CD14-positive monocyte (primary cell): Measurements from ENCODE around the gene CHAC2. TPM values are rescaled to one million over a fixed set of nuclear protein-coding genes. Genes with fewer than 3 reads are reported as not detected.

Source experiments
- DNase-seq, 3 donors: peaks; one replicate each; pipeline ENCODE4 v3.0.0-alpha.2; 2011 to 2022
- H2AFZ ChIP-seq: 2 replicates; pipeline ENCODE4 v1.6.0; 2012; ENCODE audit warnings: mild to moderate bottlenecking, low read depth, low read length, inconsistent platforms; ENCODE audit not compliant: insufficient read depth, poor library complexity, severe bottlenecking
- H3K27ac ChIP-seq, 2 donors: 1 replicate in 1 of 2; 2 replicates in 1 of 2; pipeline ENCODE4 v1.5.1; 2012 to 2013; ENCODE audit warnings: low read length in 2 of 2, control low read depth in 1 of 2, inconsistent platforms in 1 of 2, low read depth in 1 of 2, mild to moderate bottlenecking in 1 of 2
- H3K27me3 ChIP-seq, 2 donors: one replicate each; pipeline versions ENCODE4 v1.6.0 to v1.6.1; 2011 to 2013; ENCODE audit warnings: low read length in 2 of 2; ENCODE audit not compliant: control insufficient read depth in 2 of 2, insufficient read depth in 2 of 2
- H3K36me3 ChIP-seq, 2 donors: replicated peaks in 1 of 2; 1 replicate in 1 of 2; 2 replicates in 1 of 2; pipeline versions ENCODE4 v1.5.1 to v1.6.1; 2012 to 2013; ENCODE audit warnings: low read length in 2 of 2, control low read depth in 1 of 2, inconsistent platforms in 1 of 2, mild to moderate bottlenecking in 1 of 2; ENCODE audit not compliant: insufficient read depth in 2 of 2, control insufficient read depth in 1 of 2
- H3K4me1 ChIP-seq, 2 donors: 1 replicate in 1 of 2; 2 replicates in 1 of 2; pipeline versions ENCODE4 v1.5.1 to v1.6.1; 2012 to 2013; ENCODE audit warnings: low read length in 2 of 2, control low read depth in 1 of 2, inconsistent platforms in 1 of 2, mild to moderate bottlenecking in 1 of 2, moderate library complexity in 1 of 2; ENCODE audit not compliant: insufficient read depth in 2 of 2, control insufficient read depth in 1 of 2
- H3K4me2 ChIP-seq: replicated peaks from 2 replicates; pipeline ENCODE3; 2012; ENCODE audit warnings: low read length, moderate library complexity, mild to moderate bottlenecking; ENCODE audit not compliant: poor library complexity, severe bottlenecking; ENCODE audit errors: extremely low read depth
- H3K4me3 ChIP-seq, 3 experiments: fragments of 200-600 bp in 1 of 3; sonication (generic) in 1 of 3; replicated peaks in 1 of 3; 1 replicate in 2 of 3; 2 replicates in 1 of 3; pipeline ENCODE4 v1.5.1; 2011 to 2013; ENCODE audit warnings: low read length in 3 of 3, mild to moderate bottlenecking in 3 of 3, control low read depth in 2 of 3, low read depth in 2 of 3, inconsistent platforms in 1 of 3, moderate library complexity in 1 of 3
- H3K79me2 ChIP-seq: 2 replicates; pipeline ENCODE4 v1.6.0; 2012; ENCODE audit warnings: mild to moderate bottlenecking, control low read depth, inconsistent platforms, low read length, moderate library complexity; ENCODE audit not compliant: insufficient read depth
- H3K9ac ChIP-seq: 2 replicates; pipeline ENCODE4 v1.6.0; 2017; ENCODE audit warnings: low read length, mild to moderate bottlenecking; ENCODE audit not compliant: insufficient read depth, poor library complexity, severe bottlenecking
- H3K9me3 ChIP-seq, 2 donors: replicated peaks in 1 of 2; 1 replicate in 1 of 2; 2 replicates in 1 of 2; pipeline versions ENCODE4 v1.5.1 to v1.6.1; 2012 to 2013; ENCODE audit warnings: low read length in 2 of 2, control low read depth in 1 of 2; ENCODE audit not compliant: control insufficient read depth in 1 of 2, insufficient read depth in 1 of 2
- H4K20me1 ChIP-seq: 2 replicates; pipeline ENCODE4 v1.6.0; 2012; ENCODE audit warnings: mild to moderate bottlenecking, low read length, control low read depth, moderate library complexity; ENCODE audit not compliant: insufficient read depth
- H3K27ac Mint-ChIP-seq, 7 donors: one replicate each; pipeline ENCODE4 v1.8.0; 2020; ENCODE audit warnings: mild to moderate bottlenecking in 7 of 7, mixed read lengths in 7 of 7, moderate library complexity in 6 of 7, inconsistent platforms in 2 of 7
- H3K27me3 Mint-ChIP-seq, 3 donors: one replicate each; pipeline ENCODE4 v1.8.0; 2021 to 2022; ENCODE audit warnings: low read depth in 3 of 3, mild to moderate bottlenecking in 3 of 3, mixed read lengths in 3 of 3, moderate library complexity in 3 of 3, inconsistent platforms in 1 of 3
- H3K36me3 Mint-ChIP-seq, 2 donors: one replicate each; pipeline ENCODE4 v1.8.0; 2020; ENCODE audit warnings: mixed read lengths in 2 of 2, inconsistent platforms in 1 of 2, mild to moderate bottlenecking in 1 of 2
- H3K4me1 Mint-ChIP-seq: one replicate; pipeline ENCODE4 v1.8.0; 2020; ENCODE audit warnings: mild to moderate bottlenecking, mixed read lengths
- H3K4me3 Mint-ChIP-seq, 2 donors: one replicate each; pipeline ENCODE4 v1.8.0; 2020; ENCODE audit warnings: mild to moderate bottlenecking in 2 of 2, mixed read lengths in 2 of 2, moderate library complexity in 1 of 2
- H3K9me3 Mint-ChIP-seq, 7 donors: one replicate each; pipeline ENCODE4 v1.8.0; 2020 to 2022; ENCODE audit warnings: mixed read lengths in 7 of 7, mild to moderate bottlenecking in 6 of 7, moderate library complexity in 6 of 7, inconsistent platforms in 2 of 7
- CTCF ChIP-seq: fragments of 200-600 bp; IDR thresholded peaks from one replicate; pipeline ENCODE4 v1.8.0; 2022; ENCODE audit warnings: antibody characterized with exemption, mild to moderate bottlenecking
- WGBS: methylation state at CpG from one replicate; pipeline ENCODE4 v1.1.5; 2013; ENCODE audit warnings: missing lambda C conversion rate; ENCODE audit not compliant: insufficient coverage; 5-methylcytosine and 5-hydroxymethylcytosine counted together
- intact Hi-C, 2 donors: fragments of 100-400 bp; cut with micrococcal nuclease; formaldehyde crosslinking; loops; one replicate each; pipeline versions ENCODE4 v1.15.0 to v1.15.1; 2023
- polyA plus RNA-seq, 3 donors: library from polyadenylated mRNA; depleted of rRNA in 1 of 3; unstranded in 2 of 3; stranded (reverse) in 1 of 3; fragments of 300-500 nt in 2 of 3; fragments of >200 nt in 1 of 3; fragmentation: Illumina TruSeq in 2 of 3; gene quantifications; 1 replicate in 2 of 3; 2 replicates in 1 of 3; pipeline ENCODE4 v1.2.3, GENCODE V29; 2012 to 2021

The CHAC2 gene
- polyA plus RNA-seq, 3 donors = 0.07 to 0.40 (median 0.20) TPM

- H3K9me3 Mint-ChIP-seq = peaks cover 0 to 3% (median 0%) of the 10 kb centered on the region in 7 donors
- peaks cover 15 to 18% of the 10 kb centered on the region in 2 donors for H3K36me3 Mint-ChIP-seq
- Histone ChIP-seq H2AFZ (no peak overlapping the region), H3K27ac (no peak overlapping the region), H3K4me2 (no peak overlapping the region), H3K9ac (no peak overlapping the region), H3K9me3 (no peaks in the 10 kb centered on the region), H4K20me1 (no peaks in the 10 kb centered on the region), H3K4me1 (peaks cover 8 to 17% of the 10 kb centered on the region in 2 donors), H3K27me3 (no peaks in the 10 kb centered on the region), H3K36me3 (peaks cover 0 to 22% of the 10 kb centered on the region in 2 donors), H3K4me3 (no peak overlapping the region), H3K79me2 (peaks cover 50% of the 10 kb centered on the region)
- 91% methylated on average over 9 of the region's 15 CpGs for WGBS
- intact Hi-C loops = no loop called here
- no peaks in the 10 kb centered on the region for H3K27me3 Mint-ChIP-seq
- peaks cover 12% of the 10 kb centered on the region for H3K4me1 Mint-ChIP-seq
- no peak overlapping the region for H3K27ac Mint-ChIP-seq
- H3K4me3 Mint-ChIP-seq = no peak overlapping the region
- TF ChIP-seq CTCF = no peak
- no peak for DNase-seq
Measured at GRCh38 chr2:53769318-53769945, 1.8 kb downstream of the CHAC2 start.

GRCh38 chr2:53770264-53770663, 2.7 kb downstream of the CHAC2 start:
- intact Hi-C loops = no loop called here

More at GRCh38 chr2:53770264-53770663, 2.7 kb downstream of the CHAC2 start:
- no peak for DNase-seq
- no peaks in the 10 kb centered on the region for H3K9me3 ChIP-seq
- H2AFZ ChIP-seq = no peak overlapping the region
- no peaks in the 10 kb centered on the region for H3K27me3 ChIP-seq
- no peak overlapping the region for H3K27ac ChIP-seq
- no peaks in the 10 kb centered on the region for H4K20me1 ChIP-seq
- no peak overlapping the region for H3K4me3 ChIP-seq
- no peak overlapping the region for H3K4me3 Mint-ChIP-seq
- H3K4me1 ChIP-seq = peaks cover 8 to 17% of the 10 kb centered on the region in 2 donors
- peaks cover 12% of the 10 kb centered on the region for H3K4me1 Mint-ChIP-seq
- H3K27ac Mint-ChIP-seq = no peak overlapping the region
- H3K9ac ChIP-seq = no peak overlapping the region
- peaks cover 0 to 13% of the 10 kb centered on the region in 2 donors for H3K36me3 ChIP-seq
- no peaks in the 10 kb centered on the region for H3K27me3 Mint-ChIP-seq
- 100% methylated on average over 1 of the region's 4 CpGs for WGBS
- H3K4me2 ChIP-seq = no peak overlapping the region
- peaks cover 10 to 12% of the 10 kb centered on the region in 2 donors for H3K36me3 Mint-ChIP-seq
- peaks cover 0 to 3% (median 0%) of the 10 kb centered on the region in 7 donors for H3K9me3 Mint-ChIP-seq
- peaks cover 54% of the 10 kb centered on the region for H3K79me2 ChIP-seq
- no peak for TF ChIP-seq CTCF
